ENCODE measurements around the gene NAV1. TPM values are rescaled to one million over a fixed set of nuclear protein-coding genes. Genes with fewer than 3 reads are reported as not detected.
A peak's percentile ranks its signal among the peaks of the same experiment; 100 is the strongest.

Gene NAV1, protein sequence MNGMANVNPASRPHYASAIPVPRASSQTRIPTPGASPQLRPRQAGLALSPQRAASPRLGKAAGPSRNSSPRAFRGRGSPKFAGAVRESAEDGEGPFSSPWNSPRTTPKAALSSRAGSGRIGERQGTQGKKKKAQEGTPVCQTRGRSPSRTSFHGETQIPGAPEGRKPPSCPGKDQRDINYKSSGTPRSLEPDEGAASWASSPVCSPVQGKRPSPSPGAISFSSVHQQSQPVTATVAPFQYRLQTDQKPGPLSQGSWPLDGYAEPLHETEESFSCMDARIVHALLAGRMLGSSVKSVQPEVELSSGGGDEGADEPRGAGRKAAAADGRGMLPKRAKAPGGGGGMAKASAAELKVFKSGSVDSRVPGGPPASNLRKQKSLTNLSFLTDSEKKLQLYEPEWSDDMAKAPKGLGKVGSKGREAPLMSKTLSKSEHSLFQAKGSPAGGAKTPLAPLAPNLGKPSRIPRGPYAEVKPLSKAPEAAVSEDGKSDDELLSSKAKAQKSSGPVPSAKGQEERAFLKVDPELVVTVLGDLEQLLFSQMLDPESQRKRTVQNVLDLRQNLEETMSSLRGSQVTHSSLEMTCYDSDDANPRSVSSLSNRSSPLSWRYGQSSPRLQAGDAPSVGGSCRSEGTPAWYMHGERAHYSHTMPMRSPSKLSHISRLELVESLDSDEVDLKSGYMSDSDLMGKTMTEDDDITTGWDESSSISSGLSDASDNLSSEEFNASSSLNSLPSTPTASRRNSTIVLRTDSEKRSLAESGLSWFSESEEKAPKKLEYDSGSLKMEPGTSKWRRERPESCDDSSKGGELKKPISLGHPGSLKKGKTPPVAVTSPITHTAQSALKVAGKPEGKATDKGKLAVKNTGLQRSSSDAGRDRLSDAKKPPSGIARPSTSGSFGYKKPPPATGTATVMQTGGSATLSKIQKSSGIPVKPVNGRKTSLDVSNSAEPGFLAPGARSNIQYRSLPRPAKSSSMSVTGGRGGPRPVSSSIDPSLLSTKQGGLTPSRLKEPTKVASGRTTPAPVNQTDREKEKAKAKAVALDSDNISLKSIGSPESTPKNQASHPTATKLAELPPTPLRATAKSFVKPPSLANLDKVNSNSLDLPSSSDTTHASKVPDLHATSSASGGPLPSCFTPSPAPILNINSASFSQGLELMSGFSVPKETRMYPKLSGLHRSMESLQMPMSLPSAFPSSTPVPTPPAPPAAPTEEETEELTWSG (N-terminal part only)
- total RNA-seq (1 to 10 TPM; 2.8 to 4.3 TPM), total RNA-seq (0.61 to 15.6 (median 3.4) reads per million in 172 experiments)
- polyA plus RNA-seq (2013, experiment 1 of 2): 2.4 TPM
- 2.6 TPM for polyA plus RNA-seq (2013, experiment 2 of 2)

DNA sequence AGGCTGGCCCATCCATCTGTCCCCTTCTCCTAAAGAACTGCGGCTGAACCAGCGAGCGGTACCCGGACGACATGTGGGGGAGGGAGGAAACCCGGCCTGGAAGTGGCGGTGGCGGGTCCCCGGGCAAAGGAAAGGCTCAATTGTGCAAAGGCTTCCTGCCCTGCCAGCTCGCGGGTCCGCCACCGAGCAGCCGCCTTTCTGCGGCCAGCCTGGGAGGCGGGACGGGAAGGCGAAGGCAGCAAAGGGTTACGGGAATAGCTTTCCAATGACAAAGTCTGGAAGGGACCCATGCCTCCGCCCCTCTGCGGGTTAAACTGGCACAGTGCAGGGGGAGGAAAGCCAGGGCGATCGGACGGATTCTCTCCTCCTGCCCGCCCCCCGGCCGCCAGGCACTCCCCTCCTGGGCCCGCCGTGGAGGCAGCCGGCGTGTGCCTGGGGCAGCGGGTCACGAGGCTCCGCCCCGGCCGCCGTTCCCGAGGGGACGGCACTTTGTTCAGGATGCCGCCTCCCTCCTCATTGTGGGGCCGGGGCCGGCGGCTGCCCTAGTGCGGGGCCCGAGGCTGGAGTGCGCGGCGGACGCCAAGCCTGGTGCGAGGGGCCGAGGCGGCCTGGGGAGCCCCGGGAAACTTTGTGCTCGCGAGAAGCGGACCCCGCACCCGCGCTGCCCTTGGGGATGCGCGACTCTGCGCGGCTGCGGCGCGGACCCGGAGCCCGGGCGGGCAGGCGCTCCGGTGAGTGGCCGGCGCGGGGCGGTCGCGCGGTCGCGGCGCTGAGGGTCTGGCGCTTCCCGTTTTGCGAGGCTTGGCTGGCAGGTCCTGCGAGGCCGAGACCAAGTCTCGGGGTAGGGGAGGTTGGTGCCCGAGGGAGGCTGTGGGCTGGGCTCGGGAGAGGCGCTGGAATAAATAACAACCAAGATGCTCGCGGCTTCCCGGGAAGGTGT lies at the start of gene NAV1:
Gene NAV1 (plus strand): TSS at position 516 of the 940 bp plus-strand sequence. CDS start 83,758 bp downstream, outside the sequence.
- TF ChIP-seq, protein P1, sequence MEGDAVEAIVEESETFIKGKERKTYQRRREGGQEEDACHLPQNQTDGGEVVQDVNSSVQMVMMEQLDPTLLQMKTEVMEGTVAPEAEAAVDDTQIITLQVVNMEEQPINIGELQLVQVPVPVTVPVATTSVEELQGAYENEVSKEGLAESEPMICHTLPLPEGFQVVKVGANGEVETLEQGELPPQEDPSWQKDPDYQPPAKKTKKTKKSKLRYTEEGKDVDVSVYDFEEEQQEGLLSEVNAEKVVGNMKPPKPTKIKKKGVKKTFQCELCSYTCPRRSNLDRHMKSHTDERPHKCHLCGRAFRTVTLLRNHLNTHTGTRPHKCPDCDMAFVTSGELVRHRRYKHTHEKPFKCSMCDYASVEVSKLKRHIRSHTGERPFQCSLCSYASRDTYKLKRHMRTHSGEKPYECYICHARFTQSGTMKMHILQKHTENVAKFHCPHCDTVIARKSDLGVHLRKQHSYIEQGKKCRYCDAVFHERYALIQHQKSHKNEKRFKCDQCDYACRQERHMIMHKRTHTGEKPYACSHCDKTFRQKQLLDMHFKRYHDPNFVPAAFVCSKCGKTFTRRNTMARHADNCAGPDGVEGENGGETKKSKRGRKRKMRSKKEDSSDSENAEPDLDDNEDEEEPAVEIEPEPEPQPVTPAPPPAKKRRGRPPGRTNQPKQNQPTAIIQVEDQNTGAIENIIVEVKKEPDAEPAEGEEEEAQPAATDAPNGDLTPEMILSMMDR (IDR thresholded peaks at IDR 0.05): no peak
- Mint-ChIP-seq H3K27me3 (peaks cover 80% of the 10 kb centered on the region), H3K4me3 (peak within 1 kb of the TSS; percentile 79), H3K36me3 (ENCODE audit: low read depth) (no peaks in the 10 kb centered on the region), H3K4me1 (ENCODE audit: low read depth) (peaks cover 29% of the 10 kb centered on the region), H3K9me3 (no peaks in the 10 kb centered on the region), H3K27ac (no peak within 1 kb of the TSS)
- Histone ChIP-seq H3K4me3 (ENCODE audit: low read length) (peak within 1 kb of the TSS; percentile 28), H3K4me1 (ENCODE audit: insufficient read depth, low read length) (peaks cover 22% of the 10 kb centered on the region), H3K36me3 (ENCODE audit: insufficient read depth, low read length) (no peaks in the 10 kb centered on the region), H3K9me3 (ENCODE audit: control insufficient read depth in 1 of 2, insufficient read depth in 1 of 2, low read length in 2 of 2) (no peaks in the 10 kb centered on the region), H3K27me3 (ENCODE audit: control insufficient read depth in 1 of 2, insufficient read depth in 2 of 2, low read length in 2 of 2) (peaks cover 40 to 48% of the 10 kb centered on the region in 2 experiments), H3K27ac (ENCODE audit: low read depth in 1 of 2, low read length in 2 of 2) (no peak within 1 kb of the TSS)
- DNase-seq: no peak
- ATAC-seq (ENCODE audit: poor library complexity): no peak
- POLR2A ChIA-PET: no interaction called here
- CTCF ChIA-PET: no interaction called here
- intact Hi-C loops (cut with DNase I, micrococcal nuclease): no loop called here

DNA sequence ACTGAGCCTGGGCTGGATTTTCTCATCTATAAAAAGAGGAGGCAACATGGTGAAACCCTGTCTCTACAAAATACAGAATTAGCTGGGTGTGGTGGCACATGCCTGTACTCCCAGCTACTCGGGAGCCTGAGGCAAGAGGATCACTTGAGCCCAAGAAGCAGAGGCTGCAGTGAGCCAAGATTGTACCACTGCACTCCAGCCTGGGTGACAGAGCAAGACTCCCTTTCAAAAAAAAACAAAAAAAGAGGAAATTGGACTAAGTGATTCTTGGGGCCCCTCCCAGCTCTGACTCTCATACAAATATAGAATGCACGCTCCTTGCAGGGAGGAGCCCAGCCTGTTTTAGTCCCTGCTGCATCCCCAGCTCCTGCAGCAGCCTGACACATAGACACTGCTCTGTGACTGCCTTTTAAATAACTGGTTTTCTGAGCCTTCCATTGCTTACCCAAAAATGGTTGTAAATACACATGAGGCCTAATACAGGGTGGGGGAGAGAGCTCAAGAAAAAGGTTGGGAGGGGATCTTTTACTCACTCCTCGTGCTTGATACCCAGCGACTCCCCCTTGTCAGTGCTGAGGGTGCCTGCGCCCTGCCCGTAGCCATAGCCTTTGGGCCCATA lies 49.2 kb upstream of the NAV1 start:
- no peaks in the 10 kb centered on the region for H3K9me3 Mint-ChIP-seq
- H3K27me3 Mint-ChIP-seq: no peaks in the 10 kb centered on the region
- no peak for DNase-seq
- peaks cover 82% of the 10 kb centered on the region for H3K36me3 Mint-ChIP-seq (ENCODE audit: low read depth)
- ChIA-PET CTCF (interaction anchor here (1.9 kb wide), 1 partner anchor 23 kb away, joined by 6 read pairs; no protein-coding TSS in a partner anchor), POLR2A (no interaction called here)
- no peaks in the 10 kb centered on the region for H3K4me1 Mint-ChIP-seq (ENCODE audit: low read depth)
- no peak overlapping the region for H3K4me3 ChIP-seq (ENCODE audit: low read length)
- H3K27ac ChIP-seq (ENCODE audit: low read depth in 1 of 2, low read length in 2 of 2): no peak overlapping the region
- no peak overlapping the region for H3K4me3 Mint-ChIP-seq
- H3K4me1 ChIP-seq (ENCODE audit: insufficient read depth, low read length): no peaks in the 10 kb centered on the region
- no peak overlapping the region for H3K27ac Mint-ChIP-seq
- no peak for ATAC-seq (ENCODE audit: poor library complexity)
- H3K27me3 ChIP-seq (ENCODE audit: control insufficient read depth in 1 of 2, insufficient read depth in 2 of 2, low read length in 2 of 2): no peaks in the 10 kb centered on the region
- H3K36me3 ChIP-seq (ENCODE audit: insufficient read depth, low read length): peaks cover 63% of the 10 kb centered on the region
- intact Hi-C loops (cut with DNase I, micrococcal nuclease): loop anchor here in 1 of 2 experiments (10.0 kb wide), 1 partner anchor 215 kb away; no protein-coding TSS in a partner anchor
- H3K9me3 ChIP-seq (ENCODE audit: control insufficient read depth in 1 of 2, insufficient read depth in 1 of 2, low read length in 2 of 2): no peaks in the 10 kb centered on the region
- TF ChIP-seq, protein P1 (IDR thresholded peaks at IDR 0.05): no peak
